Measurements from ENCODE around the gene CYP4X1.
"Not testable (repeated sequence)": the region's sequence is repeated elsewhere in the genome, so short reads cannot be mapped to it uniquely, and the experiment has no call there.

CYP4X1 gene

GRCh38 chr1:47023268-47024140 lies at the start of gene CYP4X1:
TSS of gene CYP4X1 (plus strand) at chr1:47023669. CDS start at chr1:47023818, 149 bp downstream.
- no peak for DNase-seq (ENCODE audit: low spot score)

GRCh38 chr1:46983166-46983829 lies 40.2 kb upstream of the CYP4X1 start:
- DNase-seq (ENCODE audit: low spot score): no peak

GRCh38 chr1:46983830-46984586 lies 39.5 kb upstream of the CYP4X1 start:
- DNase-seq (ENCODE audit: low spot score): no peak

- DNase-seq (ENCODE audit: low spot score): not testable (repeated sequence)
These were observed 32.9 kb upstream of the CYP4X1 start for GRCh38 chr1:46990541-46990940.

GRCh38 chr1:46991083-46991923 lies 32.2 kb upstream of the CYP4X1 start:
- no peak for DNase-seq (ENCODE audit: low spot score)

GRCh38 chr1:46996659-46997281 lies 26.7 kb upstream of the CYP4X1 start:
- DNase-seq (ENCODE audit: low spot score): no peak

- DNase-seq (ENCODE audit: low spot score): no peak
These were observed 21.3 kb upstream of the CYP4X1 start for GRCh38 chr1:47002211-47002610.

GRCh38 chr1:47003896-47004403 lies 19.5 kb upstream of the CYP4X1 start:
- DNase-seq (ENCODE audit: low spot score): no peak

GRCh38 chr1:47006437-47006836 lies 17.0 kb upstream of the CYP4X1 start:
- DNase-seq (ENCODE audit: low spot score): not testable (repeated sequence)

- DNase-seq (ENCODE audit: low spot score): no peak
These were observed 10.2 kb upstream of the CYP4X1 start for GRCh38 chr1:47013293-47013692.

GRCh38 chr1:47021070-47021469 lies 2.4 kb upstream of the CYP4X1 start:
- no peak for DNase-seq (ENCODE audit: low spot score)

GRCh38 chr1:47024141-47024801 lies 802 bp downstream of the CYP4X1 start:
- DNase-seq (ENCODE audit: low spot score): no peak

GRCh38 chr1:47030170-47030805 lies 6.8 kb downstream of the CYP4X1 start:
- no peak for DNase-seq (ENCODE audit: low spot score)

- DNase-seq (ENCODE audit: low spot score): no peak
These were observed 7.6 kb downstream of the CYP4X1 start for GRCh38 chr1:47031059-47031458.

GRCh38 chr1:47031585-47031984 lies 8.1 kb downstream of the CYP4X1 start:
- no peak for DNase-seq (ENCODE audit: low spot score)

GRCh38 chr1:47036764-47037163 lies 13.3 kb downstream of the CYP4X1 start:
- DNase-seq (ENCODE audit: low spot score): no peak

- no peak for DNase-seq (ENCODE audit: low spot score)
These were observed 35.9 kb downstream of the CYP4X1 start for GRCh38 chr1:47059376-47059775.

GRCh38 chr1:47067097-47067594 lies 43.7 kb downstream of the CYP4X1 start, which contains the start of gene CYP4Z1:
TSS of gene CYP4Z1 (plus strand) at chr1:47067231. CDS start at chr1:47067491, 260 bp downstream.
- no peak for DNase-seq (ENCODE audit: low spot score)

GRCh38 chr1:47069080-47069479 lies 45.6 kb downstream of the CYP4X1 start:
- DNase-seq (ENCODE audit: low spot score): not testable (repeated sequence)

- not testable (repeated sequence) for DNase-seq (ENCODE audit: low spot score)
These were observed 46.0 kb downstream of the CYP4X1 start for GRCh38 chr1:47069509-47069908.
